GM12878 (cell line): ENCODE results near the gene EXOC5.

ENCODE experiments used
- ATF2 ChIP-seq: IDR thresholded peaks from 2 replicates; pipeline ENCODE4 v1.6.1; 2012; ENCODE audit warnings: low read length, inconsistent platforms
- CTCF ChIP-seq, 3 experiments: IDR thresholded peaks in 2 of 3; conservative IDR thresholded peaks in 1 of 3; 2 replicates each; pipeline ENCODE4 v1.5.1; 2011; ENCODE audit warnings: low read depth in 3 of 3, low read length in 3 of 3, mild to moderate bottlenecking in 3 of 3, control low read depth in 2 of 3, moderate library complexity in 2 of 3, inconsistent platforms in 1 of 3, mixed read lengths in 1 of 3; ENCODE audit not compliant: control insufficient read depth in 2 of 3, insufficient read depth in 1 of 3; ENCODE audit errors: extremely low read depth in 1 of 3
- FOXK2 ChIP-seq: fragments of 450-650 bp; IDR thresholded peaks from 2 replicates; pipeline ENCODE4 v1.6.1; 2017; ENCODE audit warnings: mild to moderate bottlenecking, moderate library complexity
- POLR2AphosphoS5 ChIP-seq: IDR thresholded peaks from 2 replicates; pipeline ENCODE4 v1.6.1; 2011; ENCODE audit warnings: mild to moderate bottlenecking, low read length, inconsistent platforms
- TARDBP ChIP-seq: IDR thresholded peaks from 2 replicates; pipeline ENCODE4 v1.6.1; 2016; ENCODE audit warnings: borderline replicate concordance

- TF ChIP-seq ATF2 (no peak), FOXK2 (no peak), TARDBP (no peak), CTCF (IDR thresholded peaks at IDR 0.05 in 2 of 3, conservative IDR thresholded peaks at IDR 0.05 in 1 of 3; ENCODE audit: control insufficient read depth in 2 of 3, extremely low read depth in 1 of 3, insufficient read depth in 1 of 3, low read depth in 3 of 3, low read length in 3 of 3) (no peak), POLR2AphosphoS5 (no peak)
Measured at GRCh38 chr14:57174466-57174865, 94.2 kb downstream of the EXOC5 start.
